Right lobe of liver (tissue), 6 donors: ENCODE measurements around the gene PLOD3. TPM values are rescaled to one million over a fixed set of nuclear protein-coding genes. Genes with fewer than 3 reads are reported as not detected.

Experiments used
- ATAC-seq, 4 donors: fragments of 200-7000 bp; cut with Tn5 transposase; one replicate each; pipeline ENCODE4 v1.9.1; 2020; ENCODE audit warnings: mild to moderate bottlenecking in 4 of 4, moderate library complexity in 4 of 4
- DNase-seq, 3 donors: peaks; one replicate each; pipeline ENCODE4 v3.0.0-alpha.2; 2020
- H3K27ac ChIP-seq, 3 donors: fragments of 200-600 bp; one replicate each; pipeline ENCODE4 v1.8.0; 2022
- H3K27me3 ChIP-seq, 2 donors: fragments of 200-600 bp; one replicate each; pipeline ENCODE4 v1.8.0; 2022
- H3K36me3 ChIP-seq, 4 donors: fragments of 200-600 bp; sonication (generic) in 1 of 4; one replicate each; pipeline versions ENCODE4 v1.5.1 to v1.8.0; 2017 to 2022; ENCODE audit warnings: control low read depth in 1 of 4
- H3K4me1 ChIP-seq, 4 donors: fragments of 200-600 bp; sonication (generic) in 1 of 4; one replicate each; pipeline versions ENCODE4 v1.5.1 to v1.8.0; 2017 to 2022; ENCODE audit warnings: control low read depth in 1 of 4
- H3K4me3 ChIP-seq, 3 donors: fragments of 200-600 bp; one replicate each; pipeline ENCODE4 v1.8.0; 2022
- H3K9me3 ChIP-seq, 4 donors: fragments of 200-600 bp; sonication (generic) in 1 of 4; one replicate each; pipeline versions ENCODE4 v1.5.1 to v1.8.0; 2017 to 2022; ENCODE audit warnings: control low read depth in 1 of 4
- POLR2A ChIP-seq: fragments of 450-650 bp; IDR thresholded peaks from one replicate; pipeline ENCODE4 v1.6.1; 2017; ENCODE audit warnings: antibody characterized with exemption, mild to moderate bottlenecking
- WGBS: methylation state at CpG from one replicate; pipeline ENCODE4 v1.1.6; 2018; ENCODE audit warnings: low coverage, low lambda C conversion rate; ENCODE audit not compliant: insufficient coverage; ENCODE audit errors: missing lambda C conversion rate; 5-methylcytosine and 5-hydroxymethylcytosine counted together
- intact Hi-C, 2 donors: fragments of 100-400 bp; cut with DNase I; formaldehyde crosslinking; loops; one replicate each; pipeline versions ENCODE4 v1.11.2 to v1.14.1; 2022
- total RNA-seq, 6 experiments: library from RNA; depleted of rRNA in 2 of 6; stranded (reverse); fragments of >200 nt in 2 of 6; fragmentation: NEBNext Ultra II Directional in 3 of 6; extraction: Animal tissue kit (Norgen Biotek cat#: 25700) in 3 of 6; gene quantifications; one replicate each; pipeline versions ENCODE4 v1.1.0 to v1.2.4, GENCODE V29; 2016 to 2023
- TF ChIP-seq, protein P1 (sequence below), 4 donors: fragments of 200-600 bp in 3 of 4; fragments of 450-650 bp in 1 of 4; IDR thresholded peaks; one replicate each; pipeline versions ENCODE4 v1.5.1 to v1.8.0; 2016 to 2022; ENCODE audit warnings: antibody characterized with exemption in 4 of 4, mild to moderate bottlenecking in 2 of 4
- donor health status: DM: no; HTN: yes; CAD: no.
- donor health status: DM: no; HTN: no; CAD: no.
- donor health status: DM: no; HTN: no; CAD: no.
- donor health status: DM: no; HTN: yes; CAD: no.
- donor health status: DM: no; HTN: yes; CAD: no.

PLOD3 gene
- total RNA-seq, 6 experiments from 2014 or later, result 41.7 to 57.5 (median 54.3) TPM

GRCh38 chr7:101238226-101239182 lies 21.1 kb upstream of the PLOD3 start:
- Histone ChIP-seq H3K4me1 (peaks cover 0 to 27% (median 12%) of the 10 kb centered on the region in 4 donors), H3K27ac (peak overlapping the region; percentile 79 to 97 (median 81)), H3K4me3 (no peak overlapping the region), H3K36me3 (peaks cover 0 to 17% (median 6%) of the 10 kb centered on the region in 4 donors), H3K9me3 (no peaks in the 10 kb centered on the region), H3K27me3 (no peaks in the 10 kb centered on the region)
- WGBS, result 42% methylated on average over 6 of the region's 28 CpGs
- ATAC-seq (peak; percentile 46 to 68 (median 60)), DNase-seq (peak in 2 of 3 donors; percentile 60 to 63)
- intact Hi-C loops, result no loop called here
- TF ChIP-seq, protein P1, sequence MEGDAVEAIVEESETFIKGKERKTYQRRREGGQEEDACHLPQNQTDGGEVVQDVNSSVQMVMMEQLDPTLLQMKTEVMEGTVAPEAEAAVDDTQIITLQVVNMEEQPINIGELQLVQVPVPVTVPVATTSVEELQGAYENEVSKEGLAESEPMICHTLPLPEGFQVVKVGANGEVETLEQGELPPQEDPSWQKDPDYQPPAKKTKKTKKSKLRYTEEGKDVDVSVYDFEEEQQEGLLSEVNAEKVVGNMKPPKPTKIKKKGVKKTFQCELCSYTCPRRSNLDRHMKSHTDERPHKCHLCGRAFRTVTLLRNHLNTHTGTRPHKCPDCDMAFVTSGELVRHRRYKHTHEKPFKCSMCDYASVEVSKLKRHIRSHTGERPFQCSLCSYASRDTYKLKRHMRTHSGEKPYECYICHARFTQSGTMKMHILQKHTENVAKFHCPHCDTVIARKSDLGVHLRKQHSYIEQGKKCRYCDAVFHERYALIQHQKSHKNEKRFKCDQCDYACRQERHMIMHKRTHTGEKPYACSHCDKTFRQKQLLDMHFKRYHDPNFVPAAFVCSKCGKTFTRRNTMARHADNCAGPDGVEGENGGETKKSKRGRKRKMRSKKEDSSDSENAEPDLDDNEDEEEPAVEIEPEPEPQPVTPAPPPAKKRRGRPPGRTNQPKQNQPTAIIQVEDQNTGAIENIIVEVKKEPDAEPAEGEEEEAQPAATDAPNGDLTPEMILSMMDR (IDR thresholded peaks at IDR 0.05), result no peak
- TF ChIP-seq POLR2A, result no peak

GRCh38 chr7:101237206-101238067 lies 20.1 kb upstream of the PLOD3 start, which contains the start of gene CLDN15:
Gene CLDN15 (minus strand): TSS chr7:101237802. CDS start chr7:101237581, 221 bp downstream.
- Histone ChIP-seq H3K27ac (peak within 1 kb of the TSS; percentile 79 to 97 (median 81)), H3K36me3 (peaks cover 0 to 17% (median 6%) of the 10 kb centered on the region in 4 donors), H3K4me3 (no peak within 1 kb of the TSS), H3K9me3 (no peaks in the 10 kb centered on the region), H3K27me3 (no peaks in the 10 kb centered on the region), H3K4me1 (peaks cover 0 to 23% (median 11%) of the 10 kb centered on the region in 4 donors)
- DNase-seq (peak; percentile 84 to 89 (median 88)), ATAC-seq (peak; percentile 79 to 85 (median 83))
- TF ChIP-seq POLR2A, result peak; percentile 65
- TF ChIP-seq, protein P1 (IDR thresholded peaks at IDR 0.05), result no peak
- intact Hi-C loops, result no loop called here
- WGBS, result 21% methylated on average over 13 of the region's 31 CpGs

- Histone ChIP-seq H3K27ac (peak overlapping the region in 1 of 3 donors; percentile 97), H3K27me3 (no peaks in the 10 kb centered on the region), H3K4me3 (no peak overlapping the region), H3K4me1 (peaks cover 0 to 33% (median 16%) of the 10 kb centered on the region in 4 donors), H3K9me3 (no peaks in the 10 kb centered on the region), H3K36me3 (peaks cover 0 to 17% (median 6%) of the 10 kb centered on the region in 4 donors)
- intact Hi-C loops, result no loop called here
- TF ChIP-seq POLR2A, result no peak
- TF ChIP-seq, protein P1 (IDR thresholded peaks at IDR 0.05), result no peak
- 88% methylated on average over 5 of the region's 21 CpGs for WGBS
- no peak for DNase-seq
- ATAC-seq, result no peak
Measured at GRCh38 chr7:101236292-101236835, 19.0 kb upstream of the PLOD3 start.

DNA sequence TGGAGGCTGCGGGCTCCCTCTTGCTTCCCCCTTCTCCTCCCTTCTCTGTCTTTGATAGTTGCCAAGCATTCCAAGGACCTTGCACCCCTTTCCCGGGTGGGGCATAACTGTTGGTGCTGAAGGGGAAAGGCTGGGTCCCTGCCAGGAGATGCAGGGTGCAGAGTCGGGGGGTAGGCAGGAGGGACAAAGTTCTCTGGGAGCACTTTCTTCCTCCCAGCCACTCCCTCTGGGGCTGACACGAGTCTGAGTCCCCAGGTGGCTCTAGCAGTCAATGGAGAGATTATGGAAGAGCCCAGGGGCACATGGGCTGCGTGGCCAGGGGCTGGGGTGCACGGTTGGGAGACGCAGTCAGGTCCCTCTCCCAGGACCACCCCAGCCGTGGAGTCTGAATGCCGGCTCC lies 18.1 kb upstream of the PLOD3 start:
- ATAC-seq (no peak), DNase-seq (no peak)
- intact Hi-C loops, result no loop called here
- peaks cover 0 to 40% (median 18%) of the 10 kb centered on the region in 4 donors for H3K4me1 ChIP-seq
- no peak overlapping the region for H3K27ac ChIP-seq
- H3K4me3 ChIP-seq, result no peak overlapping the region
- H3K36me3 ChIP-seq, result peaks cover 0 to 10% (median 5%) of the 10 kb centered on the region in 4 donors
- no peak for TF ChIP-seq POLR2A
- TF ChIP-seq, protein P1 (IDR thresholded peaks at IDR 0.05), result no peak
- WGBS, result 7% methylated on average over 2 of the region's 9 CpGs
- H3K9me3 ChIP-seq, result no peaks in the 10 kb centered on the region
- H3K27me3 ChIP-seq, result no peaks in the 10 kb centered on the region
